Fibroblast of the aortic adventitia (primary cell): Measurements from ENCODE around the gene COL4A1. TPM values are rescaled to one million over a fixed set of nuclear protein-coding genes. Genes with fewer than 3 reads are reported as not detected.

Source experiments
- DNase-seq: peaks from one replicate; pipeline ENCODE4 v3.0.0-alpha.2; 2010; ENCODE audit warnings: low read depth
- H3K4me3 ChIP-seq: 2 replicates; pipeline ENCODE4 v1.5.1; 2011; ENCODE audit warnings: low read depth, mild to moderate bottlenecking, control low read depth, low read length, moderate library complexity
- total RNA-seq: library from RNA; depleted of rRNA; stranded (reverse); fragments of >200 nt; gene quantifications from 2 replicates; pipeline ENCODE4 v1.2.3, GENCODE V29; 2012; ENCODE audit warnings: low replicate concordance
- TF ChIP-seq, protein P1 (sequence below): IDR thresholded peaks from 2 replicates; pipeline ENCODE4 v1.5.1; 2011; ENCODE audit warnings: mild to moderate bottlenecking, low read length, control low read depth, inconsistent platforms; ENCODE audit not compliant: insufficient read depth

COL4A1 gene
- total RNA-seq: 43.7 and 258 TPM in 2 replicates

- peak within 1 kb of the TSS; percentile 74 for H3K4me3 ChIP-seq
- DNase-seq: peak; percentile 43
- TF ChIP-seq, protein P1, sequence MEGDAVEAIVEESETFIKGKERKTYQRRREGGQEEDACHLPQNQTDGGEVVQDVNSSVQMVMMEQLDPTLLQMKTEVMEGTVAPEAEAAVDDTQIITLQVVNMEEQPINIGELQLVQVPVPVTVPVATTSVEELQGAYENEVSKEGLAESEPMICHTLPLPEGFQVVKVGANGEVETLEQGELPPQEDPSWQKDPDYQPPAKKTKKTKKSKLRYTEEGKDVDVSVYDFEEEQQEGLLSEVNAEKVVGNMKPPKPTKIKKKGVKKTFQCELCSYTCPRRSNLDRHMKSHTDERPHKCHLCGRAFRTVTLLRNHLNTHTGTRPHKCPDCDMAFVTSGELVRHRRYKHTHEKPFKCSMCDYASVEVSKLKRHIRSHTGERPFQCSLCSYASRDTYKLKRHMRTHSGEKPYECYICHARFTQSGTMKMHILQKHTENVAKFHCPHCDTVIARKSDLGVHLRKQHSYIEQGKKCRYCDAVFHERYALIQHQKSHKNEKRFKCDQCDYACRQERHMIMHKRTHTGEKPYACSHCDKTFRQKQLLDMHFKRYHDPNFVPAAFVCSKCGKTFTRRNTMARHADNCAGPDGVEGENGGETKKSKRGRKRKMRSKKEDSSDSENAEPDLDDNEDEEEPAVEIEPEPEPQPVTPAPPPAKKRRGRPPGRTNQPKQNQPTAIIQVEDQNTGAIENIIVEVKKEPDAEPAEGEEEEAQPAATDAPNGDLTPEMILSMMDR: no peak
Measured at GRCh38 chr13:110306960-110307766, at the start of gene COL4A1, which contains the start of gene COL4A2. Gene COL4A1 (minus strand): TSS chr13:110307157. CDS start chr13:110307027, 130 bp downstream. Gene COL4A2 (plus strand): TSS chr13:110307284. CDS start chr13:110307904, 620 bp downstream.

GRCh38 chr13:110356362-110356761 is 49.4 kb upstream of the COL4A1 start:
- H3K4me3 ChIP-seq: no peak overlapping the region
- no peak for DNase-seq
- TF ChIP-seq, protein P1: no peak

DNA sequence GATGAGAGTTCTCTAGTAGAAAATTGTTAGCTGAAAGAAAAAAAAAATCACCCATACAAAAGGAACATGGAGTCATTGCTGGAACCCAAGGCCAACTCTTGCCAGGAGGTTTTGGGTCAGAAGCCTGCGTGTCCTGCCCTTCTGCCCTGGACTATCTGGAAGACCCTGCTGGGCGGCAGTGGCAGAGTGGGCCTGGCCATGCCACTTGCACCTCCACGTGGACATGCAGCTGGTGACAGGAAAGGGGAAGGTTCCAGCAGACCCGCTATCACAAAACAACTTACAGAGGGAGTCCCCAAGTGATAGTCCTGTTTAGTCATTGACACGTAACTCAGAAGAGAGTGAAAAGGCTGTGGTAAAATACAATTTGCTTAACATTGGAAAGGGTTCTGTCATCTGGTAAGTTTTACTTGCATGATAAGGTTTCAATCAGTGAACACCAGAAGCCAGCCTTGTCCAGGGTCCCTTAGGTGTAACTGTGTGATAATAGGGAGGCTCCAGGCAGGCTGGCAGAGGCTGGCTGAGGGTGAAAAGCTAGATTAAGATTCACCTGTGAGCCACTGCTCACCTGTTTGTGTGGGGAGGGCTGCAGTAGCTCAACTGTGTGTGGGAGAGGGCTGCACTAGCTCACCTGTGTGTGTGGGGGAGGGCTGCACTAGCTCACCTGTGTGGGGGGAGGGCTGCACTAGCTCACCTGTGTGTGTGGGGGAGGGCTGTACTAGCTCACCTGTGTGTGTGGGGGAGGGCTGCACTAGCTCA is 47.9 kb upstream of the COL4A1 start:
- H3K4me3 ChIP-seq: no peak overlapping the region
- no peak for DNase-seq
- TF ChIP-seq, protein P1: no peak

- DNase-seq: no peak
- no peak overlapping the region for H3K4me3 ChIP-seq
Measured at GRCh38 chr13:110354123-110354627, 47.2 kb upstream of the COL4A1 start.

GRCh38 chr13:110353339-110353977 is 46.5 kb upstream of the COL4A1 start:
- DNase-seq: no peak
- H3K4me3 ChIP-seq: no peak overlapping the region
- TF ChIP-seq, protein P1: no peak

More at GRCh38 chr13:110354123-110354627, 47.2 kb upstream of the COL4A1 start:
- TF ChIP-seq, protein P1: no peak

GRCh38 chr13:110352735-110353134 is 45.8 kb upstream of the COL4A1 start:
- TF ChIP-seq, protein P1: peak; percentile 3
- H3K4me3 ChIP-seq: no peak overlapping the region
- no peak for DNase-seq
